ENCODE results near the gene C19orf85. TPM values are rescaled to one million over a fixed set of nuclear protein-coding genes. Genes with fewer than 3 reads are reported as not detected.
A peak's percentile ranks its signal among the peaks of the same experiment; 100 is the strongest.
"Not testable (repeated sequence)": the region's sequence is repeated elsewhere in the genome, so short reads cannot be mapped to it uniquely, and the experiment has no call there.

Gene C19orf85
- total RNA-seq, 1 experiment from 2014 or later, result not detected

- peak; percentile 99 for DNase-seq (ENCODE audit: extremely low read depth, low read depth)
These were observed 3.1 kb downstream of the C19orf85 start, which contains the start of gene ISOC2 for GRCh38 chr19:55461259-55461973. Gene ISOC2, minus strand, starts transcription at chr19:55461642. Its CDS starts 5,156 bp downstream, at chr19:55456486.

- peak; percentile 45 for DNase-seq (ENCODE audit: extremely low read depth, low read depth)
These were observed 3.8 kb downstream of the C19orf85 start for GRCh38 chr19:55460670-55461258.

GRCh38 chr19:55459950-55460657 lies 4.4 kb downstream of the C19orf85 start:
- DNase-seq (ENCODE audit: extremely low read depth, low read depth), result no peak

- DNase-seq (ENCODE audit: extremely low read depth, low read depth), result no peak
These were observed 5.0 kb downstream of the C19orf85 start for GRCh38 chr19:55459551-55459949.

- no peak for DNase-seq (ENCODE audit: extremely low read depth, low read depth)
These were observed 6.7 kb downstream of the C19orf85 start for GRCh38 chr19:55457683-55458457.

- no peak for DNase-seq (ENCODE audit: extremely low read depth, low read depth)
These were observed 8.2 kb downstream of the C19orf85 start for GRCh38 chr19:55456347-55456746.

- no peak for DNase-seq (ENCODE audit: extremely low read depth, low read depth)
These were observed 8.8 kb downstream of the C19orf85 start for GRCh38 chr19:55455576-55456235.

- DNase-seq (ENCODE audit: extremely low read depth, low read depth), result peak; percentile 40
These were observed 9.7 kb downstream of the C19orf85 start for GRCh38 chr19:55454787-55455243.

- DNase-seq (ENCODE audit: extremely low read depth, low read depth), result no peak
These were observed 10.9 kb downstream of the C19orf85 start for GRCh38 chr19:55453511-55454260.

GRCh38 chr19:55452749-55453346 lies 11.7 kb downstream of the C19orf85 start:
- DNase-seq (ENCODE audit: extremely low read depth, low read depth), result peak; percentile 7

GRCh38 chr19:55451965-55452748 lies 12.4 kb downstream of the C19orf85 start:
- no peak for DNase-seq (ENCODE audit: extremely low read depth, low read depth)

- no peak for DNase-seq (ENCODE audit: extremely low read depth, low read depth)
These were observed 13.2 kb downstream of the C19orf85 start for GRCh38 chr19:55451163-55451964.

- DNase-seq (ENCODE audit: extremely low read depth, low read depth), result no peak
These were observed 15.1 kb downstream of the C19orf85 start for GRCh38 chr19:55449469-55449868.

- DNase-seq (ENCODE audit: extremely low read depth, low read depth), result not testable (repeated sequence)
These were observed 16.4 kb downstream of the C19orf85 start for GRCh38 chr19:55448175-55448490.

GRCh38 chr19:55447421-55448174 lies 17.0 kb downstream of the C19orf85 start:
- peak; percentile 30 for DNase-seq (ENCODE audit: extremely low read depth, low read depth)

GRCh38 chr19:55446060-55446459 lies 18.5 kb downstream of the C19orf85 start:
- DNase-seq (ENCODE audit: extremely low read depth, low read depth), result no peak

GRCh38 chr19:55444646-55445045 lies 19.9 kb downstream of the C19orf85 start:
- DNase-seq (ENCODE audit: extremely low read depth, low read depth), result no peak

Data from NCI-H460 (cell line).